Epithelial cell of proximal tubule (primary cell): ENCODE data around the gene CNOT8. TPM values are rescaled to one million over a fixed set of nuclear protein-coding genes. Genes with fewer than 3 reads are reported as not detected.

Experiments used
- DNase-seq: peaks from one replicate; pipeline ENCODE4 v3.0.0-alpha.2; 2011; ENCODE audit warnings: low read depth
- H3K4me3 ChIP-seq: 2 replicates; pipeline ENCODE4 v1.5.1; 2011; ENCODE audit warnings: low read depth, mild to moderate bottlenecking, low read length
- CTCF ChIP-seq: conservative IDR thresholded peaks from 2 replicates; pipeline ENCODE4 v1.5.1; 2012; ENCODE audit warnings: low read depth, mild to moderate bottlenecking, low read length
- total RNA-seq: library from RNA; depleted of rRNA; stranded (reverse); fragments of >200 nt; gene quantifications from 2 replicates; pipeline ENCODE4 v1.2.3, GENCODE V29; 2015

The CNOT8 gene
- total RNA-seq, 1 donor from 2014 or later, result 74.7 TPM

- no peak for DNase-seq
- no peak overlapping the region for H3K4me3 ChIP-seq
- no peak for TF ChIP-seq CTCF
Measured at GRCh38 chr5:154842689-154843530, 15.5 kb upstream of the CNOT8 start.

GRCh38 chr5:154844809-154845208 lies 13.6 kb upstream of the CNOT8 start:
- no peak for TF ChIP-seq CTCF
- no peak overlapping the region for H3K4me3 ChIP-seq

GRCh38 chr5:154849264-154849785 lies 9.1 kb upstream of the CNOT8 start:
- no peak for DNase-seq
- peak overlapping the region; percentile 53 for H3K4me3 ChIP-seq
- no peak for TF ChIP-seq CTCF

More at GRCh38 chr5:154844809-154845208, 13.6 kb upstream of the CNOT8 start:
- DNase-seq, result no peak

- peak overlapping the region; percentile 53 for H3K4me3 ChIP-seq
- no peak for TF ChIP-seq CTCF
- no peak for DNase-seq
Measured at GRCh38 chr5:154849791-154850201, 8.6 kb upstream of the CNOT8 start.

- no peak for DNase-seq
- H3K4me3 ChIP-seq, result peak within 1 kb of the TSS; percentile 53
- TF ChIP-seq CTCF, result no peak
Measured at GRCh38 chr5:154850255-154851062, 8.0 kb upstream of the CNOT8 start, which contains the start of gene FAXDC2. Gene FAXDC2 (minus strand): TSS chr5:154850603. CDS start chr5:154838178, 12,425 bp downstream.

- no peak for DNase-seq
- no peak for TF ChIP-seq CTCF
- no peak overlapping the region for H3K4me3 ChIP-seq
Measured at GRCh38 chr5:154851351-154851750, 7.1 kb upstream of the CNOT8 start.
